Coronary artery (tissue), 2 donors: ENCODE measurements around the gene PAK1IP1.
"Not testable (repeated sequence)": the region's sequence is repeated elsewhere in the genome, so short reads cannot be mapped to it uniquely, and the experiment has no call there.

Source experiments
- DNase-seq: peaks from one replicate; pipeline ENCODE4 v3.0.0-alpha.2; 2017; ENCODE audit warnings: low spot score
- H3K27ac ChIP-seq, 2 donors: fragments of 200-600 bp; sonication (generic); one replicate each; pipeline ENCODE4 v1.5.1; 2016 to 2019
- H3K4me3 ChIP-seq: fragments of 200-600 bp; sonication (generic); 2 replicates; pipeline ENCODE4 v1.5.1; 2016; ENCODE audit warnings: mild to moderate bottlenecking, moderate library complexity
- TF ChIP-seq, protein P1 (sequence below): fragments of 200-600 bp; sonication (generic); IDR thresholded peaks from one replicate; pipeline ENCODE4 v1.5.1; 2019; ENCODE audit warnings: antibody characterized with exemption

Gene PAK1IP1, protein sequence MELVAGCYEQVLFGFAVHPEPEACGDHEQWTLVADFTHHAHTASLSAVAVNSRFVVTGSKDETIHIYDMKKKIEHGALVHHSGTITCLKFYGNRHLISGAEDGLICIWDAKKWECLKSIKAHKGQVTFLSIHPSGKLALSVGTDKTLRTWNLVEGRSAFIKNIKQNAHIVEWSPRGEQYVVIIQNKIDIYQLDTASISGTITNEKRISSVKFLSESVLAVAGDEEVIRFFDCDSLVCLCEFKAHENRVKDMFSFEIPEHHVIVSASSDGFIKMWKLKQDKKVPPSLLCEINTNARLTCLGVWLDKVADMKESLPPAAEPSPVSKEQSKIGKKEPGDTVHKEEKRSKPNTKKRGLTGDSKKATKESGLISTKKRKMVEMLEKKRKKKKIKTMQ

DNA sequence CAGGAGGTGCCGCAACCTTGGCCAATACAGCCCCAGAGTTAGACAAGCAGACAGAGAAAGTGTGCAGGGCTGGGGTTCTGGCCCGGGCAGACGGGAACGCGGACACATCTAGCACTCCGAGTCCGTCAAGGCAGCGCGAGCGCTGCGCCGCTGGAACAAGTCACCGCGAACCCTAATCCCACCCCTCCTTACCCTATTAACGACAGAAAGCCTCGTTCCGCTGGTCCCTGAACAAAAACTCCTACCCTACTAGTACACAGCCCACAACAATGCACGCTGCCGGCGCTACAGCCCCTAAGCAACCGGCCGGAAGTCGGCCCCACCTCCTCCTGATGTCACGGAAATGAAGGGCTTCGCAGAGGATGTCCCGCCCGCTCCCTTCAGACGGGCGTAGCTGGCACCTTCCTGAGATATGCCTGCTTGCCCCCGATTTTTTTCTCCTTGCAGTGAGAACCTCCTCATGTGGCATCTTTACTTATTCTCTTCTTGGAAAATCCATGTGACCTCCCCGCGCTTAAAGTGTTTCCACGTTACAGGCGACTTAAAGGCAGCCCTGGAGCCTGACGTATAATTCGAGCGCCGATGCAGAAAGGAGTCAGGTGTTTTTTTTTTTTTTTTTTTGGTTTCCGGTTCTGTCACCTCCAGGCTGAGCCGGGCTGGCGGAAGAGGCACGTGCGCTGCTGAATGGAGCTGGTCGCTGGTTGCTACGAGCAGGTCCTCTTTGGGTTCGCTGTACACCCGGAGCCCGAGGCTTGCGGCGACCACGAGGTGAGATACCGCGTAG lies at the start of gene PAK1IP1, which contains the start of gene C6orf52:
PAK1IP1 (plus strand) TSS at position 671 of the 784 bp plus-strand sequence; CDS start at position 685, 14 bp downstream.
C6orf52 (minus strand) TSS at position 315 of the 784 bp plus-strand sequence. CDS start 7,066 bp downstream, outside the sequence.
- Histone ChIP-seq H3K27ac (peak within 1 kb of the TSS; percentile 88 to 92), H3K4me3 (peak within 1 kb of the TSS; percentile 88)
- TF ChIP-seq, protein P1, sequence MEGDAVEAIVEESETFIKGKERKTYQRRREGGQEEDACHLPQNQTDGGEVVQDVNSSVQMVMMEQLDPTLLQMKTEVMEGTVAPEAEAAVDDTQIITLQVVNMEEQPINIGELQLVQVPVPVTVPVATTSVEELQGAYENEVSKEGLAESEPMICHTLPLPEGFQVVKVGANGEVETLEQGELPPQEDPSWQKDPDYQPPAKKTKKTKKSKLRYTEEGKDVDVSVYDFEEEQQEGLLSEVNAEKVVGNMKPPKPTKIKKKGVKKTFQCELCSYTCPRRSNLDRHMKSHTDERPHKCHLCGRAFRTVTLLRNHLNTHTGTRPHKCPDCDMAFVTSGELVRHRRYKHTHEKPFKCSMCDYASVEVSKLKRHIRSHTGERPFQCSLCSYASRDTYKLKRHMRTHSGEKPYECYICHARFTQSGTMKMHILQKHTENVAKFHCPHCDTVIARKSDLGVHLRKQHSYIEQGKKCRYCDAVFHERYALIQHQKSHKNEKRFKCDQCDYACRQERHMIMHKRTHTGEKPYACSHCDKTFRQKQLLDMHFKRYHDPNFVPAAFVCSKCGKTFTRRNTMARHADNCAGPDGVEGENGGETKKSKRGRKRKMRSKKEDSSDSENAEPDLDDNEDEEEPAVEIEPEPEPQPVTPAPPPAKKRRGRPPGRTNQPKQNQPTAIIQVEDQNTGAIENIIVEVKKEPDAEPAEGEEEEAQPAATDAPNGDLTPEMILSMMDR: no peak
- peak; percentile 95 for DNase-seq

DNA sequence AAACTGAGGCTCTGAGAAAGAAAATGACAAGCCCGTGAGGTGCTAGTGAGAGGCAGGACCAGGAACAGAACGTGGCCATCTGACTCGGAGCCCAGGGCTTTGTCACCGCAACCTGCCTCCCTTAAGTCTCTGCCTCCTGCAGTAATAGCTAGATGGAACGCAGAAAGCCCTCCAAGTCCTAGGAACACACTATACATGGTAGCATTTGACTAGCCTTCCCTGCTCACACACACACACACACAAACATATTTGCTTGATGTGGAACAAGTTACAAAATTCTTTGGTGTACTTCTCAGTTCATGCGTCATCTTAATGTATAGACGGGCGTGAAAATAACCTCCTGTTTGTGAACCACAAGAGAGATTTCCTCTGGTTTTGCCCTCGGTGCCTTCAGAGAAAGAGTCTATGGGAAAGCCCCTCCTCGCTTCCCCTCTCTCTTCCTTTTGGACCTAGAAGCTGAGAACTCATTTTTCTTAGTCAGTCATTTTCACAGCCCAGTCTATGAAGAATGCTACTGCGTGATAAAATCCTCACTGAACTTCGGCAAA lies 39.2 kb upstream of the PAK1IP1 start:
- DNase-seq: no peak
- Histone ChIP-seq H3K4me3 (no peak overlapping the region), H3K27ac (no peak overlapping the region)
- TF ChIP-seq, protein P1: no peak

DNA sequence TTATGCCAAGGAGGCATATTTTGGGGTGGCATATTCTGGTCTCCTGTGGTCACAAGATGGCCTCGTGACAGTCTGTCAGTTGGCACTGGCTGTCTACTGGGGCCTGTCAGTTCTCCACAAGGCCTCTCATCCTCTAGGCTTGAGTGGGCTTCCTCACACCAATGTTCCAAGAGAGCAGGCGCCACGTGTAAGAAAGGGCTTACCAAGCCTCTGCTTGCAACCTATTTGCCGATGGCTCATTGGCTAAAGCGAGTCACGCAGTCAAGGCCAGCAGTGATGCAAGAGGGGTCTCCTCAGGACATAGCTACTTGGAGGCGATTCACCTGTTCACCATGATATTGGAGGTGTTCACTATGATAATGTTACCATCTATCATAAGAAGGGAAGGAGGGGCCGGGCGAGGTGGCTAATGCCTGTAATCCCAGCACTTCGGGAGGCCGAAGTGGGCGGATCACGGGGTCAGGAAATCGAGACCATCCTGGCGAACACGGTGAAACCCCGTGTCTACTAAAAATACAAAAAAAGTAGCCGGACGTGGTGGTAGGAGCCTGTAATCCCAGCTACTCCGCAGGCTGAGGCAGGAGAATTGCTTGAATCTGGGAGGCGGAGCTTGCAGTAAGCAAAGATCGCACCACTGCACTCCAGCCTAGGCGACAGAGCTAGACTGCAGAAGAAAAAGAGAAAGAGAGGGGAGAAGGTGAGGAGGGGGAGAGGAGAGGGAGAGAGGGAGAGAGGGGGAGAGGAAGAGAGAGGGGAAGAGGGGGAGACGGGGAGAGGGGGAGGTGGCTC lies 35.7 kb upstream of the PAK1IP1 start:
- no peak for DNase-seq
- peak overlapping the region in 1 of 2 donors; percentile 28 for H3K27ac ChIP-seq
- peak overlapping the region; percentile 57 for H3K4me3 ChIP-seq
- TF ChIP-seq, protein P1: no peak

DNA sequence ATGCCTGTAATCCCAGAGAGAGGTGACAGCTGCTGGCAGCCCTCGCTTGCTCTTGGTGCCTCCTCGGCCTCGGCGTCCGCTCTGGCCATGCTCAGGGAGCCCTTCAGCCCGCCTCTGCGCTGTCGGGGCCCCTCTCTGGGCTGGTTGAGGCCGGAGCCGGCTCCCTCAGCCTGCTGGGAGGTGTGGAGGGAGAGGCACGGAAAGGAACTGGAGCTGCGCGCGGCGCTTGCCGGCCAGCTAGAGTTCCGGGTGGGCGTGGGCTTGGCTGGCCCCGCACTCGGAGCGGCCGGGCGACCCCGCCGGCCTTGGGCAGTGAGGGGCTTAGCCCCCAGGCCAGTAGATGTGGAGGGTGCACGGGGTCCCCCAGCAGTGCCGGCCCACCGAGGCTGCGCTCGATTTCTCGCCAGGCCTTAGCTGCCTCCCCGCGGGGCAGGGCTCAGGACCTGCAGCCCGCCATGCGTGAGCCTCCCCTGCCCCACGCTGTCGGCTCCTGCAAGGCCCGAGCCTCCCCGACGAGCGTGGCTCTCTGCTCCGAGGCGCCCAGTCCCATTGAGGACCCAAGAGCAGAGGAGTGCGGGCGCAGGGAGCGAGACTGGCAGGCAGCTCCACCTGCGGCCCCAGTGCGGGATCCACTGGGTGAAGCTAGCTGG lies 34.9 kb upstream of the PAK1IP1 start:
- peak overlapping the region in 1 of 2 donors; percentile 28 for H3K27ac ChIP-seq
- no peak for DNase-seq
- peak overlapping the region; percentile 57 for H3K4me3 ChIP-seq
- TF ChIP-seq, protein P1: no peak

DNA sequence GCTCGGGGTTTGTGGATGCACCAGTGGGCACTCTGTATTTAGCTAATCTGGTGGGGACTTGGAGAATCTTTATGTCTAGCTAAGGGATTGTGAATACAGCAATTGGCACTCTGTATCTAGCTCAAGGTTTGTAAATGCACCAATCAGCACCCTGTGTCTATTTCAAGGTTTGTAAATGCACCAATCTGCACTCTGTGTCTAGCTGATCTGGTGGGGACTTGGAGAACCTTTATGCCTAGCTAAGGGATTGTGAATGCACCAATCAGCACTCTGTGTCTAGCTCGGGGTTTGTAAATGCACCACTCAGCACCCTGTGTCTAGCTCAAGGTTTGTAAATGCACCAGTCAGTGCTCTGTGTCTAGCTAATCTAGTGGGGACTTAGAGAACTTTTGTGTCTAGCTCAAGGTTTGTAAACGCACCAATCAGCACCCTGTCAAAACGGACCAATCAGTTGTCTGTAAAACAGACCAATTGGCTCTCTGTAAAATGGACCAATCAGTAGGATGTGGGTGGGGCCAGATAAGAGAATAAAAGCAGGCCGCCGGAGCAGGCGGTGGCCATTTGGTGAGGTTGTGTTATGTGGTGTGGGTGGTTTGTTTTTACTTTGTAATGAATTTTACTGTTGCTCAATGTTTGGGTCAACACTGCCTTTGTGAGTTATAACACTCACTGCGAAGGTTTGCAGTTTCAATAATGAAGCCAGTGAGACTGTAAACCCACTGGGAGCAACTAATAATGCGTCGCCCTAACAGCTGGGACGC lies 34.2 kb upstream of the PAK1IP1 start:
- H3K4me3 ChIP-seq, H3K27ac ChIP-seq, DNase-seq: not testable (repeated sequence)

DNA sequence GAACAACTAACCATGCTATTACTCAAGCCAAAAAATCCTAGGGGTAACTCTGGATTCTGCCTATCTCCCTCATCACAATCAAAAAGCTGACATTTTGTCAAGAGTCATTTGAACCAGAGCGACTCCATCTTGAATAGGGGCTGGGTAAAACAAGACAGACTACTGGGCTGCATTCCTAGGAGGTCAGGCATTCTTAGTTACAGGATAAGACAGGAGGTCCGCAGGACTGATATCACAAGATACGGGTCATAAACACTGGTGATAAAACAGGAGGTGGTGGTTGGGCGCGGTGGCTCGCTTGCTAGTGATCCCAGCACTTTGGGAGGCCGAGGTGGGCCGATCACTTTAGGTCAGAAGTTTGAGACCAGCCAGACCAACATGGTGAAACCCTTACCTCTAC lies 32.6 kb upstream of the PAK1IP1 start:
- DNase-seq: no peak
- no peak overlapping the region for H3K27ac ChIP-seq
- TF ChIP-seq, protein P1: no peak
- no peak overlapping the region for H3K4me3 ChIP-seq
